HG03558 (cell line): Measurements from ENCODE around the gene SOX30.

Experiments
- ATAC-seq: cut with Tn5 transposase; IDR thresholded peaks from one replicate; pipeline ENCODE4 v1.9.1; 2021; ENCODE audit warnings: moderate number of reproducible peaks; ENCODE audit not compliant: unreplicated experiment; ENCODE audit errors: extremely low read depth

SOX30 gene

DNA sequence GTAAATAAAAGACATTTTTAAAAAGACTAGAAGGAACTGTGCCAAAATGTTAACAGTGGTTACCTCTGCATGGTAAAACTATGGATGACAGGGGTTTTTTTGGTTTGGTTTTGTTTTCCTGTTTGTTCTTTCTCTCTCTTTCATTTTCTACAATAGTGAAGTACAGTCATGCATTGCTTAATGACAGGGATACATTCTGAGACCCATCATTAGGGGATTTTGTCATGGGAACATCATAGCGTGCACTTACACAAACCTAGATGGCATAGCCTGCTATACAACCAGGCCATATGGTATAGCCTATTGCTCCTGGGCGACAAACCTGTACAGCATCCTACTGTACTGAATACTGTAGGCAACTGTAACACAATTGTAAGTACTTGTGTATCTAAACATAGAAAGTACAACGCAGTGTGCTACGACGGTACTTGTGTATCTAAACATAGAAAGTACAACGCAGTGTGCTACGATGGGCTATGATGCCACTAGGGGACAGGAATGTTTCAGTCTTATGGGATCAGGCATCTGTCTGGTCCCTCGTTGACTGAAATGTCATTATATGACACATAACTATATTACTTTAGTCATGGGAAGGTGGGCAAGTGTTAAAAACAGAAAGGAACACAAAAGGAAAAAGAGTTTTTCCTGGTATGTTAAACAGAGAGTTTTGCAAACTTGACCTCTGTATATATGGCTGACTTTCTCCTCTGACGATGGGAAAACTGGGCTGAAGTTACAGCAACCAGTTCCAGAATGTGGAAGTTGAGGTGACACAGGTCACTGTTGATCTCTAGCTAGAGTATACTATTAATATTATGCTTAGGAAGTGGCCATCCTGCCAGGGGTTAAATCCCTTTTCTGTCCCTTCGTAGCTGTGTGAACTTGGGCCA lies 69.3 kb downstream of the SOX30 start:
- ATAC-seq, result peak; percentile 71

DNA sequence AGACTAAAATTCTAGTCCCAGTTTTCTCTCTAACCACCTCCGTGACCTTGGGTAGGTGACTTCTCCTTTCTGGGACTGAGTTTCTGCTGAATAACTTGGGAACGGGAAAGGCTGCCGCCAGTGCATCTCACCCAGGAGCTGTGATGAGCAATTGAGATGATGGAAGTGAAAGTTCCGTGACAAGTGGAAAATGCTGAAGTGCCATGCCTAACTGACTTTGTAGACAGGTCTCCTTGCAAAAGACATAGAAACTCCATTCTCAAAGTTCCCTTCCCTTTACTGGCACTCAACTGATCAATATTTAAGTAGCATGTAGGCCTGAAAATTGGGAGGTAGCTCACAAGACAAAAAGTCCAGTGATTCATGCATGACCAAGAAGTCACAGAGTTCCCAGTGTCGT lies 70.3 kb downstream of the SOX30 start:
- no peak for ATAC-seq

DNA sequence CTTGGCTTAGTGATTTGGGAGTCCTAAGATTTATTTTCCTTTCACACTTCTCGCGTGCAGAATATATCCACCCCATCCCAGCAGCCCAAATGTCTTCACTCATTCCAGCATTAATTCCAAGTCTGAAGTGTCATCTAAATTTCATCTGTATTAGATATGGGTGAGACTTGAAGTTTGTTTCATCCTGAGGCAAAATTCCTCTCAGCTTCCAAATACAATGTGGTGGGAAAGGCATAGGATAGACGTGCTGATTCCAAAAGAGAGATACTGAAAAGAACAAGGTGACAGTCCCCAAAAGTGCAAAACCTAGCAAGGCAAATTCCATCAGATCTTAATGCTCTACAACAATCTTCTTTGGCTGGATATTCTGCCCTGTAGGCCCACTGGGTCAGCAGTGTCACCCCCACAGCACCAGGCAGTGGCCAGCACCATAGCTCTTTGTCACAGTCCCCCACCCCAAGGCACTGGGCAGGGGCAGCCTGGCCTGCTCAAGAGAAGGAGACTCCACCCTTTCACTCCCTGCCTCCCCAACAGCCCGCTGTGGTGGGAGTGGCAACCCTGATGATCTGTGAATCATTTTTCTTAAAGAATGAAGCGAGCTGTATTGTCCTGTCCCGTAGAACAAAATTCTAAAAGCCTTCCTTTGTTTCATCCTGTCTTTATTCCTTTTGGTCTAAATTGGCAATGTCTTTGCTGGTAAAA lies 74.0 kb downstream of the SOX30 start:
- no peak for ATAC-seq

DNA sequence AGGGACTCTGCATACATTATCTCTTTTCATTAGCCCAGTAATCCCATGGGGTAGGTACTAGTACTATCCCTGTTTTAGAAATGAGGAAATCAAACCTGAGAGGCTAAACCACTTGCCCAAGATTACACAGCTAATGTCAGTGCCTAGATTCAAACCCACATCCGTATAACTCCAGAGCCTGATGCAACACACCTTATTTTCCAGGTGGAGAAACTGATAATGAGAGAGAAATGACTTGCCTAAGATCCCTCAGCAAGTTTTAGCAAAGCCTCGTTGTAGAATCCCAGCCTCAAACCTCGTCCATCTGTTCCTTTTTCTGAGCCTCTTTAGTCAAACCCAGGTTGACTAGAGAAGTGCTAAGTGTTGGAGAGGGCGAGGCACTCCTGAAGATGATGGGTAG lies 75.6 kb downstream of the SOX30 start:
- no peak for ATAC-seq
